ENCODE measurements around the gene FKBP14. TPM values are rescaled to one million over a fixed set of nuclear protein-coding genes. Genes with fewer than 3 reads are reported as not detected.

Gene FKBP14
- total RNA-seq, 1 donor from 2014 or later, result 35.9 TPM

GRCh38 chr7:29980151-29980550 lies 46.4 kb downstream of the FKBP14 start:
- TF ChIP-seq CTCF (IDR thresholded peaks at IDR 0.05), result no peak
- Mint-ChIP-seq H3K36me3 (ENCODE audit: unreplicated experiment) (peaks cover 10% of the 10 kb centered on the region), H3K4me1 (ENCODE audit: unreplicated experiment) (peaks cover 8% of the 10 kb centered on the region), H3K9me3 (ENCODE audit: unreplicated experiment) (no peaks in the 10 kb centered on the region), H3K27ac (ENCODE audit: unreplicated experiment) (no peak overlapping the region), H3K4me3 (ENCODE audit: unreplicated experiment) (no peak overlapping the region), H3K27me3 (ENCODE audit: unreplicated experiment) (no peaks in the 10 kb centered on the region)
- DNase-seq (ENCODE audit: extremely low spot score, unreplicated experiment), result no peak

- Mint-ChIP-seq H3K9me3 (ENCODE audit: unreplicated experiment) (no peaks in the 10 kb centered on the region), H3K36me3 (ENCODE audit: unreplicated experiment) (peaks cover 5% of the 10 kb centered on the region), H3K27me3 (ENCODE audit: unreplicated experiment) (no peaks in the 10 kb centered on the region), H3K4me1 (ENCODE audit: unreplicated experiment) (peaks cover 12% of the 10 kb centered on the region), H3K27ac (ENCODE audit: unreplicated experiment) (no peak overlapping the region), H3K4me3 (ENCODE audit: unreplicated experiment) (no peak overlapping the region)
- DNase-seq (ENCODE audit: extremely low spot score, unreplicated experiment), result no peak
- TF ChIP-seq CTCF (IDR thresholded peaks at IDR 0.05), result no peak
Observed at GRCh38 chr7:29977886-29978651, 48.4 kb downstream of the FKBP14 start.

GRCh38 chr7:29976673-29977415 lies 49.7 kb downstream of the FKBP14 start:
- Mint-ChIP-seq H3K9me3 (ENCODE audit: unreplicated experiment) (no peaks in the 10 kb centered on the region), H3K27ac (ENCODE audit: unreplicated experiment) (no peak overlapping the region), H3K27me3 (ENCODE audit: unreplicated experiment) (no peaks in the 10 kb centered on the region), H3K36me3 (ENCODE audit: unreplicated experiment) (peaks cover 6% of the 10 kb centered on the region), H3K4me1 (ENCODE audit: unreplicated experiment) (peaks cover 12% of the 10 kb centered on the region), H3K4me3 (ENCODE audit: unreplicated experiment) (no peak overlapping the region)
- TF ChIP-seq CTCF (IDR thresholded peaks at IDR 0.05), result no peak
- peak; percentile 38 for DNase-seq (ENCODE audit: extremely low spot score, unreplicated experiment)

GRCh38 chr7:29976266-29976665 lies 50.2 kb downstream of the FKBP14 start:
- Mint-ChIP-seq H3K4me3 (ENCODE audit: unreplicated experiment) (no peak overlapping the region), H3K27me3 (ENCODE audit: unreplicated experiment) (no peaks in the 10 kb centered on the region)

More at GRCh38 chr7:29976266-29976665, 50.2 kb downstream of the FKBP14 start:
- Mint-ChIP-seq H3K9me3 (ENCODE audit: unreplicated experiment) (no peaks in the 10 kb centered on the region), H3K36me3 (ENCODE audit: unreplicated experiment) (peaks cover 9% of the 10 kb centered on the region), H3K27ac (ENCODE audit: unreplicated experiment) (no peak overlapping the region), H3K4me1 (ENCODE audit: unreplicated experiment) (peaks cover 12% of the 10 kb centered on the region)
- TF ChIP-seq CTCF (IDR thresholded peaks at IDR 0.05), result no peak
- peak; percentile 0 for DNase-seq (ENCODE audit: extremely low spot score, unreplicated experiment)
